ENCODE data around the gene NOX3. TPM values are rescaled to one million over a fixed set of nuclear protein-coding genes. Genes with fewer than 3 reads are reported as not detected.
A peak's percentile ranks its signal among the peaks of the same experiment; 100 is the strongest.

The NOX3 gene
- not detected for total RNA-seq
- long read RNA-seq: 0 reads

- H3K4me1 ChIP-seq: no peaks in the 10 kb centered on the region
- no peaks in the 10 kb centered on the region for H3K36me3 ChIP-seq
- ATAC-seq (no peak), DNase-seq (no peak)
- H3K27me3 ChIP-seq: no peaks in the 10 kb centered on the region
- H3K4me3 ChIP-seq: no peak within 1 kb of the TSS
- H3K27ac ChIP-seq: no peak within 1 kb of the TSS
- intact Hi-C loops (cut with DNase I): no loop called here
- no peak for TF ChIP-seq CTCF (IDR thresholded peaks at IDR 0.05)
- H3K9me3 ChIP-seq: no peaks in the 10 kb centered on the region
These were observed at the start of gene NOX3 for GRCh38 chr6:155455766-155456165. Gene NOX3 (minus strand): TSS chr6:155455839. CDS start chr6:155455800, 39 bp downstream.

- H3K36me3 ChIP-seq: no peaks in the 10 kb centered on the region
- H3K9me3 ChIP-seq: no peaks in the 10 kb centered on the region
- intact Hi-C loops (cut with DNase I): no loop called here
- no peaks in the 10 kb centered on the region for H3K27me3 ChIP-seq
- peak overlapping the region; percentile 32 for H3K27ac ChIP-seq
- no peak for TF ChIP-seq CTCF (IDR thresholded peaks at IDR 0.05)
- no peaks in the 10 kb centered on the region for H3K4me1 ChIP-seq
- DNase-seq (no peak), ATAC-seq (no peak)
- no peak overlapping the region for H3K4me3 ChIP-seq
These were observed 49.4 kb upstream of the NOX3 start for GRCh38 chr6:155504848-155505607.

- TF ChIP-seq CTCF (IDR thresholded peaks at IDR 0.05): no peak
- ATAC-seq (no peak), DNase-seq (no peak)
- H3K27ac ChIP-seq: no peak overlapping the region
- no peaks in the 10 kb centered on the region for H3K9me3 ChIP-seq
- no peaks in the 10 kb centered on the region for H3K27me3 ChIP-seq
- H3K4me3 ChIP-seq: no peak overlapping the region
- no peaks in the 10 kb centered on the region for H3K36me3 ChIP-seq
- intact Hi-C loops (cut with DNase I): no loop called here
- H3K4me1 ChIP-seq: no peaks in the 10 kb centered on the region
These were observed 46.8 kb upstream of the NOX3 start for GRCh38 chr6:155502393-155502792.

- no peak for ATAC-seq
- intact Hi-C loops (cut with DNase I): no loop called here
These were observed 43.9 kb upstream of the NOX3 start for GRCh38 chr6:155499574-155499973.

GRCh38 chr6:155498370-155498769, 42.7 kb upstream of the NOX3 start:
- no peak overlapping the region for H3K4me3 ChIP-seq
- intact Hi-C loops (cut with DNase I): no loop called here
- no peaks in the 10 kb centered on the region for H3K4me1 ChIP-seq
- no peak for TF ChIP-seq CTCF (IDR thresholded peaks at IDR 0.05)
- H3K9me3 ChIP-seq: no peaks in the 10 kb centered on the region
- H3K27ac ChIP-seq: no peak overlapping the region
- H3K27me3 ChIP-seq: no peaks in the 10 kb centered on the region
- no peak for DNase-seq
- no peaks in the 10 kb centered on the region for H3K36me3 ChIP-seq
- no peak for ATAC-seq

More at GRCh38 chr6:155499574-155499973, 43.9 kb upstream of the NOX3 start:
- Histone ChIP-seq H3K27ac (no peak overlapping the region), H3K27me3 (no peaks in the 10 kb centered on the region), H3K36me3 (no peaks in the 10 kb centered on the region), H3K4me3 (no peak overlapping the region), H3K9me3 (no peaks in the 10 kb centered on the region), H3K4me1 (no peaks in the 10 kb centered on the region)
- no peak for TF ChIP-seq CTCF (IDR thresholded peaks at IDR 0.05)
- DNase-seq: no peak

All from upper lobe of right lung (tissue), 1 donor.